GM12864 (cell line): ENCODE data around the gene CCL22.

ENCODE experiments used
- DNase-seq: peaks from one replicate; pipeline ENCODE4 v3.0.0-alpha.2; 2011; ENCODE audit warnings: low read depth
- H3K4me3 ChIP-seq: 2 replicates; pipeline ENCODE4 v1.5.1; 2011; ENCODE audit warnings: mild to moderate bottlenecking, low read depth, low read length, control low read depth
- TF ChIP-seq, protein P1 (sequence below): IDR thresholded peaks from 2 replicates; pipeline ENCODE4 v1.5.1; 2011; ENCODE audit warnings: low read depth, mild to moderate bottlenecking, moderate library complexity, low read length, control low read depth, inconsistent platforms; ENCODE audit errors: missing control alignments

CCL22 gene

DNA sequence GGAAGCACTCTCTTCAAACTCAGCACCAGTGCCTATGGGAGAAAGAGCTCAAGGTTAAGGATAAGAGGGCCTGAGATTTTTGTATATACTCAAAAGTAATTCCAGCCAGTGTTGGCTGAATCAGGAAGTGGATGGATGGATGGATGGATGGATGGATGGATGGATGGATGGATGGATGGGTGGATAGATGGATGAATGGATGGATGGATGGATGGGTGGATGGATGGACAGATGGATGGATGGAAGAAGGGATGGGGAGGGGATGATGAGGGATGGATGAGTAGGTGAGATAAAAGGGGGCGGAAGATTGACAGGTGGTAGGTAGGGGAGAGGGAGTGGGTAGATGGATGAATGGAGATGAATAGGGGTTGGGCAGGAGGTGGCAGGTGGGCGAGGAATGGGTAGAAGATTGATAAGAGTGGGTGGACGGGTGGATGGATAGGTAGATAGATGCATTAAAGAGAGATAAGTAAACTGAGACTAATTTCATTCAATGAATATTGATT is 17.8 kb downstream of the CCL22 start:
- TF ChIP-seq, protein P1, sequence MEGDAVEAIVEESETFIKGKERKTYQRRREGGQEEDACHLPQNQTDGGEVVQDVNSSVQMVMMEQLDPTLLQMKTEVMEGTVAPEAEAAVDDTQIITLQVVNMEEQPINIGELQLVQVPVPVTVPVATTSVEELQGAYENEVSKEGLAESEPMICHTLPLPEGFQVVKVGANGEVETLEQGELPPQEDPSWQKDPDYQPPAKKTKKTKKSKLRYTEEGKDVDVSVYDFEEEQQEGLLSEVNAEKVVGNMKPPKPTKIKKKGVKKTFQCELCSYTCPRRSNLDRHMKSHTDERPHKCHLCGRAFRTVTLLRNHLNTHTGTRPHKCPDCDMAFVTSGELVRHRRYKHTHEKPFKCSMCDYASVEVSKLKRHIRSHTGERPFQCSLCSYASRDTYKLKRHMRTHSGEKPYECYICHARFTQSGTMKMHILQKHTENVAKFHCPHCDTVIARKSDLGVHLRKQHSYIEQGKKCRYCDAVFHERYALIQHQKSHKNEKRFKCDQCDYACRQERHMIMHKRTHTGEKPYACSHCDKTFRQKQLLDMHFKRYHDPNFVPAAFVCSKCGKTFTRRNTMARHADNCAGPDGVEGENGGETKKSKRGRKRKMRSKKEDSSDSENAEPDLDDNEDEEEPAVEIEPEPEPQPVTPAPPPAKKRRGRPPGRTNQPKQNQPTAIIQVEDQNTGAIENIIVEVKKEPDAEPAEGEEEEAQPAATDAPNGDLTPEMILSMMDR: no peak
- H3K4me3 ChIP-seq: no peak overlapping the region
- no peak for DNase-seq

DNA sequence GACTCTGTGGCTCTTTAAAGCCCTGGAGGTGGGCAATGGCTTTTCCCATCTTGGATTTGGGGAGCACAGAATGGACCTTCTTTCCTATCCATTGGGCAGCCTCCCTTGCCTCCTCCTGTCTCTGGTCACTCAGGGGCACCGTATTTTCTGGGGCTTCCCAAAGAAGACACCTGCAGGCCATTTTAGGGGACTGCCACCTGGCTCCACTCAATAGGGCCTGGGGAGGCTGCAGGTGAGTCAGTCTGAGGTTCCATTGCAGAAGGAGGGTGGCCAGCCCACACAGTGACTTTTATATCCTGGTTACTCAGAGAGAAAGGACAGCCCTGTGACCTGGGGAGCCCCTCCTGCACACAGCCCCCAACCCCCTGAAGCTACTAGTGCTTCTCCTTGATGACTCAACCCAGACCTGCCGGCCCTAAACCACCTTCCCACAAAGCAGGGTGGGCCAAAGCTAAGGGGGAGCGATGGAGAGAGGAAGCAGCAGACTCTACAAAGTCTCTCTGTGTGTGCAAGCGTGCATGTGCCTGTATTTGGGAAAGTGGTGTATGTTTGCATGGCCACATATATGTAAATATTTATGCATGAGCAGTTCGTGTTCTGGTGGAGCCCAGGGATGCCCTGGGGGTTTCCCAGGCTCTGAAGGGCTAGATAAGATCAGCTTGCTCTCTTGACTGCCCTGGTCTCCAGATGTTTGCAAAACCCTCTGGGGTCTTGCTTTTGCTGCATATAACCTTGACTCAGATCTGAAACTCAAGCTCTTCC is 18.7 kb downstream of the CCL22 start:
- H3K4me3 ChIP-seq: no peak overlapping the region
- peak; percentile 81 for DNase-seq
- TF ChIP-seq, protein P1: peak; percentile 27

DNA sequence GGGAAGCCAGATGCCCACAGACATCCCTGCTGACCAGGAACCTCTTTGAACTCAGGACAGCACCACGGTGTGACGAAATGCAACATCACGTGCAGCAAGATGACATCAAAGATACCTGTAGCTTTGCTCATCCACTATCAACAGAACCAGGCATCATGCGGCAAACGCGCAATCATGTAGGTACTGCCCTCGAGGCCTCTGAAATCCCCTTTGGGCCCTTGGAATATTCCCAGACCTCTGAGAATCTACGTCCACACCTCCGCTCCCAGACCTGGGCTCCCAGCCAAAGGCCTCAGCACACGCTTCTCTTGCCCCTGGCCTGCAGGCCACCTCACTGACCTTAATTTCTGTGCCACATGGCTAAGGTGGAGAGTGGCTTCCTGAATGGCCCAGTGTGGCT is 21.0 kb downstream of the CCL22 start:
- no peak overlapping the region for H3K4me3 ChIP-seq
- DNase-seq: no peak
- TF ChIP-seq, protein P1: no peak

DNA sequence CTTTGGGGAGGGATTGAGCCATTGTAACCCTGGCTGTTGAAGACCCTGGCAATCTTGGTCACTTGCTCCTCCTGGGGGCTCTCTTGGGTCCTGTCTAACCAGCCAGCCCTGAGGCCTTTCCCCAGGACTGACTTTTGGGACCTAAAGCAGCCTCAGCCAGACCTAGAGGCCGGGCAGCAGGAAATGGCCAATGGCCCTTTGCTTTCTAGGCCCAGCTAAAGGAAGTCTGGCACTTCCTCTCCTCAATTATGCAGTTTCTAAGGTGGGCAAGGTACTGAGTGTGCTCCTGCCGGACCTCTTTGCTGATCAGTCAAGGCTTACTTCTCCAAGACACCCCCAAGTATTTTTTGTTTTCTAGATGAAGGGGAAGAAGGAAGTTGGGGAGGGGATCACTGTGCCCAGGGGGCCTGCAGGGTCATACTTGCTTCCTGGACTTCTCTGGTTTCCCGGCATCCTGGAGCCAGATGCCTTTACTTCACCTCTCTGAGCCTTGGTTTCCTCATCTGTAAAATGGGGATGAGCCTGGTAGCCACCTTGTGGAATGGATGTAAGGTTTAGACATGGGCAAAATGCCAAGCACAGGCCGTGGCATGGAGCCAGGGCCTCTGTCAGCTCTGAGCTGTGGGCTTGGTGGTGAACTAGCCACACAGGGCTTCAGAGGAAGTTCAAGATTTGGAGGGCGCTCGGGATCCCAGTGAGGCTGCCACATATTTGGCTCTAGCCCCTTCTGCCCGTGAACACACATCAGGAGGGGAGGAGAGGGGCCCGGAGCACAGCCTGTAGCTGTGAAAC is 22.3 kb downstream of the CCL22 start:
- DNase-seq: no peak
- TF ChIP-seq, protein P1: no peak
- no peak overlapping the region for H3K4me3 ChIP-seq

DNA sequence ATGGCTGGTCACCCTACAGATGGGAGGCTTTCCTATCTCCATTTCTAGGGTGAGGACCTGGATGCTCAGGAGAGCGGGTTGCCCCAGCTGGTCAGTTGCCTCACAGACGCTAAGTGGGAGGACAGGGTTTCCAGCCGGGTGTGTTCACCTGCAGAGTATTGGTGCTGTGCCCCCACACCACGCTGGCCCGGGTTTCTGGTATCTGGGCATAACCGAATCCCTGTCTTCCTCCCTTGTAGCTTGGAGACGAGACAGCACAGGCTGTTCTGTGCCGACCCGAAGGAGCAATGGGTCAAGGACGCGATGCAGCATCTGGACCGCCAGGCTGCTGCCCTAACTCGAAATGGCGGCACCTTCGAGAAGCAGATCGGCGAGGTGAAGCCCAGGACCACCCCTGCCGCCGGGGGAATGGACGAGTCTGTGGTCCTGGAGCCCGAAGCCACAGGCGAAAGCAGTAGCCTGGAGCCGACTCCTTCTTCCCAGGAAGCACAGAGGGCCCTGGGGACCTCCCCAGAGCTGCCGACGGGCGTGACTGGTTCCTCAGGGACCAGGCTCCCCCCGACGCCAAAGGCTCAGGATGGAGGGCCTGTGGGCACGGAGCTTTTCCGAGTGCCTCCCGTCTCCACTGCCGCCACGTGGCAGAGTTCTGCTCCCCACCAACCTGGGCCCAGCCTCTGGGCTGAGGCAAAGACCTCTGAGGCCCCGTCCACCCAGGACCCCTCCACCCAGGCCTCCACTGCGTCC is 23.4 kb downstream of the CCL22 start:
- TF ChIP-seq, protein P1: no peak
- no peak overlapping the region for H3K4me3 ChIP-seq
- no peak for DNase-seq

DNA sequence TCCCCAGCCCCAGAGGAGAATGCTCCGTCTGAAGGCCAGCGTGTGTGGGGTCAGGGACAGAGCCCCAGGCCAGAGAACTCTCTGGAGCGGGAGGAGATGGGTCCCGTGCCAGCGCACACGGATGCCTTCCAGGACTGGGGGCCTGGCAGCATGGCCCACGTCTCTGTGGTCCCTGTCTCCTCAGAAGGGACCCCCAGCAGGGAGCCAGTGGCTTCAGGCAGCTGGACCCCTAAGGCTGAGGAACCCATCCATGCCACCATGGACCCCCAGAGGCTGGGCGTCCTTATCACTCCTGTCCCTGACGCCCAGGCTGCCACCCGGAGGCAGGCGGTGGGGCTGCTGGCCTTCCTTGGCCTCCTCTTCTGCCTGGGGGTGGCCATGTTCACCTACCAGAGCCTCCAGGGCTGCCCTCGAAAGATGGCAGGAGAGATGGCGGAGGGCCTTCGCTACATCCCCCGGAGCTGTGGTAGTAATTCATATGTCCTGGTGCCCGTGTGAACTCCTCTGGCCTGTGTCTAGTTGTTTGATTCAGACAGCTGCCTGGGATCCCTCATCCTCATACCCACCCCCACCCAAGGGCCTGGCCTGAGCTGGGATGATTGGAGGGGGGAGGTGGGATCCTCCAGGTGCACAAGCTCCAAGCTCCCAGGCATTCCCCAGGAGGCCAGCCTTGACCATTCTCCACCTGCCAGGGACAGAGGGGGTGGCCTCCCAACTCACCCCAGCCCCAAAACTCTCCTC is 24.1 kb downstream of the CCL22 start:
- H3K4me3 ChIP-seq: no peak overlapping the region
- DNase-seq: no peak
- TF ChIP-seq, protein P1: peak; percentile 2
